OCI-LY3 (cell line): ENCODE measurements around the gene CAMTA1.

Experiments
- H2AFZ ChIP-seq: fragments of 200-600, 300-600 bp; shearing (Covaris generic); 2 replicates; pipeline ENCODE4 v1.6.0; 2014; ENCODE audit warnings: antibody characterized with exemption, low read depth, low read length
- H3K27ac ChIP-seq: fragments of 200-600, 300-600 bp; sonication (generic); 2 replicates; pipeline ENCODE4 v1.5.1; 2014; ENCODE audit warnings: mild to moderate bottlenecking, low read length, moderate library complexity, mixed read lengths
- H3K27me3 ChIP-seq: fragments of 200-600, 300-600 bp; sonication (generic); 2 replicates; pipeline ENCODE4 v1.6.1; 2014; ENCODE audit warnings: low read depth, low read length, mixed read lengths
- H3K36me3 ChIP-seq: fragments of 200-600, 300-600 bp; sonication (generic); replicated peaks from 2 replicates; pipeline ENCODE3; 2014; ENCODE audit warnings: low read depth, low read length, mixed read lengths
- H3K4me1 ChIP-seq: fragments of 300-600, 200-600 bp; sonication (generic); 2 replicates; pipeline ENCODE4 v1.6.1; 2014; ENCODE audit warnings: low read length, mixed read lengths
- H3K4me2 ChIP-seq: fragments of 200-600, 300-600 bp; sonication (generic); 2 replicates; pipeline ENCODE4 v1.6.1; 2014; ENCODE audit warnings: low read length, mixed read lengths
- H3K4me3 ChIP-seq: fragments of 300-600, 200-600 bp; sonication (generic); 2 replicates; pipeline ENCODE4 v1.5.1; 2014; ENCODE audit warnings: antibody characterized with exemption, mild to moderate bottlenecking, low read length, moderate library complexity
- H3K79me2 ChIP-seq: fragments of 300-600, 200-600 bp; shearing (Covaris generic); 2 replicates; pipeline ENCODE4 v1.6.1; 2014; ENCODE audit warnings: mild to moderate bottlenecking, low read length, mixed read lengths
- H3K9ac ChIP-seq: fragments of 300-600, 200-600 bp; shearing (Covaris generic); 2 replicates; pipeline ENCODE4 v1.6.0; 2014; ENCODE audit warnings: mild to moderate bottlenecking, low read length, moderate library complexity
- H3K9me3 ChIP-seq: fragments of 200-600, 300-600 bp; shearing (Covaris generic); 2 replicates; pipeline ENCODE4 v1.6.1; 2014; ENCODE audit warnings: low read length, mixed read lengths; ENCODE audit not compliant: insufficient read depth
- H4K20me1 ChIP-seq: fragments of 200-600, 300-600 bp; sonication (generic); 2 replicates; pipeline ENCODE4 v1.6.1; 2016; ENCODE audit warnings: low read length, mixed read lengths; ENCODE audit not compliant: insufficient read depth
- EZH2phosphoT487 ChIP-seq: fragments of 200-600 bp; shearing (Covaris generic); IDR thresholded peaks from 2 replicates; pipeline ENCODE4 v1.6.1; 2018; ENCODE audit warnings: antibody characterized with exemption, mixed run types, low read depth
- TF ChIP-seq, protein P1 (sequence below): fragments of 200-600, 300-600 bp; sonication (generic); IDR thresholded peaks from 2 replicates; pipeline ENCODE4 v1.5.1; 2014; ENCODE audit warnings: antibody characterized with exemption, low read length, low read depth

Gene CAMTA1

GRCh38 chr1:7234471-7234755 lies 449.2 kb downstream of the CAMTA1 start:
- no peak overlapping the region for H2AFZ ChIP-seq
- H3K4me1 ChIP-seq, result peaks cover 36% of the 10 kb centered on the region
- no peak overlapping the region for H3K4me3 ChIP-seq
- no peaks in the 10 kb centered on the region for H3K9me3 ChIP-seq
- no peak overlapping the region for H3K9ac ChIP-seq
- no peaks in the 10 kb centered on the region for H3K27me3 ChIP-seq
- no peak overlapping the region for H3K4me2 ChIP-seq
- TF ChIP-seq, protein P1, sequence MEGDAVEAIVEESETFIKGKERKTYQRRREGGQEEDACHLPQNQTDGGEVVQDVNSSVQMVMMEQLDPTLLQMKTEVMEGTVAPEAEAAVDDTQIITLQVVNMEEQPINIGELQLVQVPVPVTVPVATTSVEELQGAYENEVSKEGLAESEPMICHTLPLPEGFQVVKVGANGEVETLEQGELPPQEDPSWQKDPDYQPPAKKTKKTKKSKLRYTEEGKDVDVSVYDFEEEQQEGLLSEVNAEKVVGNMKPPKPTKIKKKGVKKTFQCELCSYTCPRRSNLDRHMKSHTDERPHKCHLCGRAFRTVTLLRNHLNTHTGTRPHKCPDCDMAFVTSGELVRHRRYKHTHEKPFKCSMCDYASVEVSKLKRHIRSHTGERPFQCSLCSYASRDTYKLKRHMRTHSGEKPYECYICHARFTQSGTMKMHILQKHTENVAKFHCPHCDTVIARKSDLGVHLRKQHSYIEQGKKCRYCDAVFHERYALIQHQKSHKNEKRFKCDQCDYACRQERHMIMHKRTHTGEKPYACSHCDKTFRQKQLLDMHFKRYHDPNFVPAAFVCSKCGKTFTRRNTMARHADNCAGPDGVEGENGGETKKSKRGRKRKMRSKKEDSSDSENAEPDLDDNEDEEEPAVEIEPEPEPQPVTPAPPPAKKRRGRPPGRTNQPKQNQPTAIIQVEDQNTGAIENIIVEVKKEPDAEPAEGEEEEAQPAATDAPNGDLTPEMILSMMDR, result no peak
- TF ChIP-seq EZH2phosphoT487, result no peak
- H3K27ac ChIP-seq, result no peak overlapping the region
- H3K36me3 ChIP-seq, result no peaks in the 10 kb centered on the region
- H4K20me1 ChIP-seq, result no peaks in the 10 kb centered on the region
- no peaks in the 10 kb centered on the region for H3K79me2 ChIP-seq

- Histone ChIP-seq H3K9me3 (no peaks in the 10 kb centered on the region), H3K4me3 (no peak overlapping the region), H3K9ac (no peak overlapping the region; the same call in 1 of the 2 replicates), H3K36me3 (no peaks in the 10 kb centered on the region), H3K4me1 (peaks cover 36% of the 10 kb centered on the region), H3K27me3 (no peaks in the 10 kb centered on the region), H4K20me1 (no peaks in the 10 kb centered on the region), H3K27ac (peak overlapping the region; percentile 24), H3K4me2 (peak overlapping the region; percentile 30; the same call in 1 of the 2 replicates), H3K79me2 (no peaks in the 10 kb centered on the region), H2AFZ (no peak overlapping the region)
- TF ChIP-seq EZH2phosphoT487, result no peak
- TF ChIP-seq, protein P1, result no peak
Observed at GRCh38 chr1:7235871-7236517, 450.7 kb downstream of the CAMTA1 start.

GRCh38 chr1:7236844-7237515 lies 451.7 kb downstream of the CAMTA1 start:
- Histone ChIP-seq H3K4me1 (peaks cover 36% of the 10 kb centered on the region), H3K79me2 (no peaks in the 10 kb centered on the region), H3K4me2 (peak overlapping the region; percentile 30; the same call in 1 of the 2 replicates), H3K9ac (no peak overlapping the region), H3K4me3 (no peak overlapping the region), H3K27me3 (no peaks in the 10 kb centered on the region), H3K36me3 (no peaks in the 10 kb centered on the region), H4K20me1 (no peaks in the 10 kb centered on the region), H2AFZ (no peak overlapping the region), H3K27ac (peak overlapping the region; percentile 15; the same call in 1 of the 2 replicates), H3K9me3 (no peaks in the 10 kb centered on the region)
- TF ChIP-seq, protein P1, result no peak
- no peak for TF ChIP-seq EZH2phosphoT487

DNA sequence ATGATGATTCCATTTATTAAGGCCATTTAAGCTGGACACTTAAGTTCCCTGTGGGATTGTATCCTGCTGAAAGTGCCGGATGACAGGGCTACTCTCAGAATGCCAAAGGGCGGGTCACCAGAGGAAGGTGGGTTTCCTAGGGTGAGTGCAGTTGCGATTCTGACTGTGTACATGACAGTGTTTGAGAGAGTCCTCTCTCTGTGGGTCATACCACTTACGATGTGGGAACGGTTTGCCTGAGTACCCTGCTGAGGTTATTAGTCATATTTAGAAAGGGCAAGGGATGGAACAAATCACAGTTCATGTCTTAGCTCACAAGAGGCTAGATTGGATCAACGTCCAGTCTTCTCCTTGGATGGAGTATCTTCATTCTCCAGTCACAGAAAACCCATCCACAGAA lies 461.9 kb downstream of the CAMTA1 start:
- TF ChIP-seq, protein P1, result no peak
- no peak for TF ChIP-seq EZH2phosphoT487
- H3K79me2 ChIP-seq, result no peaks in the 10 kb centered on the region

More for the DNA sequence above, 461.9 kb downstream of the CAMTA1 start:
- Histone ChIP-seq H3K36me3 (no peaks in the 10 kb centered on the region), H3K27ac (peak overlapping the region; percentile 76), H3K27me3 (no peaks in the 10 kb centered on the region), H3K9me3 (no peaks in the 10 kb centered on the region), H3K4me1 (peaks cover 47% of the 10 kb centered on the region), H3K4me2 (peak overlapping the region; percentile 55), H4K20me1 (no peaks in the 10 kb centered on the region), H3K4me3 (no peak overlapping the region), H2AFZ (no peak overlapping the region), H3K9ac (peak overlapping the region; percentile 37; the same call in 1 of the 2 replicates)
